Upper lobe of left lung (tissue), 6 donors: Measurements from ENCODE around the gene ACP7. TPM values are rescaled to one million over a fixed set of nuclear protein-coding genes. Genes with fewer than 3 reads are reported as not detected.

Source experiments
- ATAC-seq, 2 donors: fragments of 200-7000 bp; cut with Tn5 transposase; one replicate each; pipeline ENCODE4 v1.9.1; 2022; ENCODE audit warnings: mild to moderate bottlenecking in 2 of 2, moderate library complexity in 2 of 2; ENCODE audit not compliant: low FRiP score in 2 of 2
- DNase-seq, 2 donors: peaks; one replicate each; pipeline ENCODE4 v3.0.0-alpha.2; 2019 to 2020
- H3K27ac ChIP-seq, 4 donors: fragments of 200-600 bp; sonication (generic); one replicate each; pipeline ENCODE4 v1.5.1; 2016 to 2019
- H3K27me3 ChIP-seq, 4 donors: fragments of 200-600 bp; sonication (generic); one replicate each; pipeline ENCODE4 v1.5.1; 2017 to 2019
- H3K36me3 ChIP-seq, 4 donors: fragments of 200-600 bp; sonication (generic); one replicate each; pipeline ENCODE4 v1.5.1; 2016 to 2019
- H3K4me1 ChIP-seq, 4 donors: fragments of 200-600 bp; sonication (generic); one replicate each; pipeline ENCODE4 v1.5.1; 2018 to 2019
- H3K4me3 ChIP-seq, 4 donors: fragments of 200-600 bp; sonication (generic); one replicate each; pipeline ENCODE4 v1.5.1; 2017 to 2019; ENCODE audit warnings: mild to moderate bottlenecking in 2 of 4, moderate library complexity in 1 of 4
- H3K9me3 ChIP-seq, 4 donors: fragments of 200-600 bp; sonication (generic); one replicate each; pipeline ENCODE4 v1.5.1; 2018 to 2019
- EP300 ChIP-seq, 4 donors: sonication (generic); formaldehyde crosslinking; IDR thresholded peaks; one replicate each; pipeline ENCODE4 v1.5.1; 2017; ENCODE audit warnings: antibody characterized with exemption in 4 of 4, control low read depth in 2 of 4
- POLR2A ChIP-seq, 4 donors: fragments of 450-650 bp; IDR thresholded peaks; one replicate each; pipeline ENCODE4 v1.5.1; 2016 to 2017; ENCODE audit warnings: antibody characterized with exemption in 4 of 4, mild to moderate bottlenecking in 2 of 4
- POLR2AphosphoS5 ChIP-seq, 2 donors: sonication (generic); formaldehyde crosslinking; IDR thresholded peaks; one replicate each; pipeline ENCODE4 v1.5.1; 2017; ENCODE audit warnings: antibody characterized with exemption in 2 of 2
- WGBS, 2 donors: methylation state at CpG; one replicate each; pipeline ENCODE4 v1.1.5; 2017 to 2018; 5-methylcytosine and 5-hydroxymethylcytosine counted together
- total RNA-seq, 6 donors: library from RNA; depleted of rRNA in 4 of 6; stranded (reverse); fragments of >200 nt in 4 of 6; gene quantifications; one replicate each; pipeline versions ENCODE4 v1.1.0 to v1.2.1, GENCODE V29; 2016 to 2021
- TF ChIP-seq, protein P1 (sequence below), 6 experiments: fragments of 450-650 bp in 4 of 6; fragments of 200-600 bp in 2 of 6; sonication (generic) in 2 of 6; IDR thresholded peaks; one replicate each; pipeline ENCODE4 v1.5.1; 2016 to 2019; ENCODE audit warnings: antibody characterized with exemption in 6 of 6
- donor health status: DM: no; HTN: no; CAD: no; lungs with moderate emphysema.
- donor health status: DM: no; HTN: yes; CAD: no; lungs with severe emphysema.

ACP7 gene
- total RNA-seq, 6 donors from 2014 or later = not detected

DNA sequence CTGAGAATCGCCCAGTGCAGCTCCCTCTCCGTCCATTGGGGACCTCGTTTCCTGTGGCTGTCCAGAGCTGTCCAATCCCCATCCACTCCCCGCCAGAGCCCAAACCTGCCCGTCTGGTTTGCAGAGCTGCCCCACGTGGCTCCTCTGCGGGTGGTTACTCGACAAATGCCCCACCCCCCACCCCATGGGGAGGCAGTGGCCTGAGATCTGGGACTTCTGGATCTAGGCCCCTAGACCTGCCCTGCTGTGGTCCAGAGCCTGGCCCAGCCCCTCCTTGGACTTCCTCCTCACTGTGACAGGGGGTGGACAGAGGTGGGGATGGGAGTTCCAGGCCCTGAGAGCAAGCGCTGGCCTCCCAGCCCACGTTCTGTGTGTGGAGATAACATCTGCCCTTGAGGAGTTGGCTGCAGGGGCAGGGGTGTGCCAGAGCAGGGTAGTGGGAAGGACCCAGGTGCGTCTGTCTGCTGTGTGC, 70.5 kb downstream of the ACP7 start:
- Histone ChIP-seq H3K27ac (peak overlapping the region; percentile 2 to 65 (median 46)), H3K36me3 (peaks cover 0 to 4% (median 2%) of the 10 kb centered on the region in 4 donors), H3K4me1 (peaks cover 59 to 73% (median 59%) of the 10 kb centered on the region in 4 donors), H3K9me3 (no peaks in the 10 kb centered on the region), H3K27me3 (no peaks in the 10 kb centered on the region), H3K4me3 (no peak overlapping the region)
- ATAC-seq = peak; percentile 31 to 71
- 43 to 50% methylated on average over 3 to 11 of the region's 11 CpGs for WGBS, 2 donors
- TF ChIP-seq, protein P1, sequence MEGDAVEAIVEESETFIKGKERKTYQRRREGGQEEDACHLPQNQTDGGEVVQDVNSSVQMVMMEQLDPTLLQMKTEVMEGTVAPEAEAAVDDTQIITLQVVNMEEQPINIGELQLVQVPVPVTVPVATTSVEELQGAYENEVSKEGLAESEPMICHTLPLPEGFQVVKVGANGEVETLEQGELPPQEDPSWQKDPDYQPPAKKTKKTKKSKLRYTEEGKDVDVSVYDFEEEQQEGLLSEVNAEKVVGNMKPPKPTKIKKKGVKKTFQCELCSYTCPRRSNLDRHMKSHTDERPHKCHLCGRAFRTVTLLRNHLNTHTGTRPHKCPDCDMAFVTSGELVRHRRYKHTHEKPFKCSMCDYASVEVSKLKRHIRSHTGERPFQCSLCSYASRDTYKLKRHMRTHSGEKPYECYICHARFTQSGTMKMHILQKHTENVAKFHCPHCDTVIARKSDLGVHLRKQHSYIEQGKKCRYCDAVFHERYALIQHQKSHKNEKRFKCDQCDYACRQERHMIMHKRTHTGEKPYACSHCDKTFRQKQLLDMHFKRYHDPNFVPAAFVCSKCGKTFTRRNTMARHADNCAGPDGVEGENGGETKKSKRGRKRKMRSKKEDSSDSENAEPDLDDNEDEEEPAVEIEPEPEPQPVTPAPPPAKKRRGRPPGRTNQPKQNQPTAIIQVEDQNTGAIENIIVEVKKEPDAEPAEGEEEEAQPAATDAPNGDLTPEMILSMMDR (IDR thresholded peaks at IDR 0.05) = peak in 4 of 6 experiments; percentile 10 to 47 (median 16)
- TF ChIP-seq POLR2A (IDR thresholded peaks at IDR 0.05) = no peak
- no peak for TF ChIP-seq EP300 (IDR thresholded peaks at IDR 0.05)
- peak in 1 of 2 donors; percentile 85 for DNase-seq

DNA sequence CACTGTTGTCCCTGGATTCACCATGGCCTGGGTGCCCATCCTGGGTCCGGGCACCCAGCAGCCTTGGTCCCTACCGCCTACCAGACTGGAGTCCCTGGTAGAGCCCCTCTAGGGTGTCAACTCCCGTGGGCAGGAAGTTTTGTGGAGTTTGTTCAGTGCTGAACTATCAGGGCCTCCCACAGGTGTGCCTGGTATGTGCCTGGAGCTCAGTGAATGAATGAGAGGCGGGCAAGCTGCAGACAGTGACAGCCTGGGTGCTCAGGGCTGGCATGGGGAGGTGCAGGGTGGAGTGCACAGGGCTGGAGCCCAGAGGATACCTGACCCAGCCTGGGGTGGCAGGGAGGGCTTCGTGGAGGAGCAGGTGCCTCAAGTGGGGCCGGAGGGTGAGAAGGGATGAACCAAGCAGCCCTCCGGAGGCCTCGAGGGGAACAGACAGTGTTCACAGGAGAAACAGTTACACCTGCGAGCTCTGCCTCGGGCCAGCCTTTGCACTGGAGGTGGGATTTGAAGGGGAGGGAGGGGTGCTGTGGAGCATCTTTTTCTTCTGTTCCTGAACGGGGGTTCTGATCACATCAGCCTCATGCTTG, 71.0 kb downstream of the ACP7 start:
- WGBS, 2 donors = 77 to 89% methylated on average over 8 to 11 of the region's 11 CpGs
- peaks cover 62 to 78% (median 65%) of the 10 kb centered on the region in 4 donors for H3K4me1 ChIP-seq
- no peaks in the 10 kb centered on the region for H3K27me3 ChIP-seq
- peaks cover 0 to 4% (median 2%) of the 10 kb centered on the region in 4 donors for H3K36me3 ChIP-seq
- peak overlapping the region; percentile 31 to 65 (median 46) for H3K27ac ChIP-seq
- no peak overlapping the region for H3K4me3 ChIP-seq
- ATAC-seq = no peak
- no peaks in the 10 kb centered on the region for H3K9me3 ChIP-seq
- DNase-seq = no peak
- TF ChIP-seq, protein P1 (IDR thresholded peaks at IDR 0.05) = no peak
- TF ChIP-seq EP300 (IDR thresholded peaks at IDR 0.05) (no peak), POLR2AphosphoS5 (IDR thresholded peaks at IDR 0.05) (no peak), POLR2A (IDR thresholded peaks at IDR 0.05) (no peak)

DNA sequence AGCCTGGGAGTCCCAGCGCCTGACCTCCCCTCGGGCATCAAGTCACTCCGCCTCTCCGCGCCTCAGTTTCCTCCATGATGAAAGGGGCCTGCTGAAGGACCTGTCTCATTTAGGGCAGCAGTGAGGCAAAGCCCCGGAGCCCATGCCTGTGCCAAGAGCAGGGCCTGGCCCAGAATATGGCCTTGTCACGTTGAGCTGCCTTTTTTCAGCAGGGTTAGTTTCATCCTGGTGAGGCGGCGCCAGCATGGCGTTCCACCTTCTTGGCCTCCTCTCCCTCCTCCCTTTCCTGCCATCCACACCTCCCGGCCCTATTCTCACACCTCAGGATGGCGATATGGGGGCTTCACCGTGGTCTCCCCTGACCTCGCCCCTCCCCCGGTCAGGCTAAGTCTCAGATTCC, 71.6 kb downstream of the ACP7 start:
- Histone ChIP-seq H3K9me3 (no peaks in the 10 kb centered on the region), H3K4me1 (peaks cover 68 to 81% (median 70%) of the 10 kb centered on the region in 4 donors), H3K27me3 (no peaks in the 10 kb centered on the region), H3K27ac (peak overlapping the region in 3 of 4 donors; percentile 49 to 65 (median 58)), H3K4me3 (no peak overlapping the region), H3K36me3 (peaks cover 0 to 4% (median 2%) of the 10 kb centered on the region in 4 donors)
- WGBS, 2 donors = 81 to 90% methylated on average over 15 of the region's 15 CpGs
- DNase-seq = no peak
- TF ChIP-seq POLR2A (IDR thresholded peaks at IDR 0.05) = no peak
- no peak for TF ChIP-seq EP300 (IDR thresholded peaks at IDR 0.05)
- no peak for ATAC-seq

DNA sequence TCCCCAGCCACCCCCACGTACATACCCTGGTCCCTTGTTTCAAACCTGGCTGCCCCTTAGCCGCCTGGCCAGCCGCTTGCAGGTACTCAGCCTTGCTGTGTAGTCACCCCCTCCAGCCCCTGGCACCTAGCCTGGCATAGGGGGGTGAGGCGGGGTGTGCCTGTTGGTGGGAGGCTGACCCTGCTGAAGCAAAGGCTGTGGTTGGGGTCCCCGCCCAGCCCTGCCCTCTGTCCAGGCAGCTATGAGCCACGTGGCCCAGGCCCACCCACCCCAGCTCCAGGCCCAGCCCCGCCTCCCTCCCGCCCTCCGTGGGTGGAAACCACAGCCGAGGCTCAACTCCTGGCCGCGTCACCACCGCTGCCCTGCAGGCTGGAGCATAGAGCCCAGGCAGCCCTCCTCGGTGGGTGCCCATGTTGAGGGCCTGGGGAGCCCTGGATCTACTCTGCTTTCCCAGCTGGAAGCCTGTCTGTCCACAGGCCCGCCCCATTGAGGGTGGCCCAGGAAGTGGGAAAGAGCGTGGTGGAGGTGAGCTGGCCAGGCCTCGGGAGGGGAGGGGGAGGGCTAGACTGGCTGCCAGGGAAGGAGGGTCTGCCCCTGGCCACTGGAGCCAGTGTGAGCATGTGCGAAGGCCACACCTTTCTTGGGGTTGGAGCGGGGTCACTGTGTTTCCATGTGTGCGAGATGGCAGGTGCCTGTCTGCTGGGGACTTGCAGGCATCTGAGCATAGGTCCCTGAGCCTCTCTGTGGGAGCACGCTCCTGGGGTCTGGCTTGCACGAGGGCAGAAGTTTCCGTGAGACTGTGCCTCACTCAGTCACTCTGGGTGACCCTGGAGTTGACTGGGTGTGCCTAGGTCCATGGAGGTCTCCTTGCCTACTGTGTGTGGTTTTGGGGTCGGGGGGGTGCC, 72.4 kb downstream of the ACP7 start:
- WGBS, 2 donors = 45 to 53% methylated on average over 8 to 17 of the region's 24 CpGs
- no peaks in the 10 kb centered on the region for H3K9me3 ChIP-seq
- ATAC-seq (peak; percentile 12 to 39), DNase-seq (peak in 1 of 2 donors; percentile 33)
- H3K27me3 ChIP-seq = no peaks in the 10 kb centered on the region
- H3K27ac ChIP-seq = peak overlapping the region in 3 of 4 donors; percentile 49 to 65 (median 58)
- peaks cover 73 to 82% (median 78%) of the 10 kb centered on the region in 4 donors for H3K4me1 ChIP-seq
- H3K4me3 ChIP-seq = peak overlapping the region in 1 of 4 donors; percentile 20
- H3K36me3 ChIP-seq = peaks cover 0 to 4% (median 2%) of the 10 kb centered on the region in 4 donors
- TF ChIP-seq, protein P1 (IDR thresholded peaks at IDR 0.05) = no peak
- TF ChIP-seq EP300 (IDR thresholded peaks at IDR 0.05) (no peak), POLR2A (IDR thresholded peaks at IDR 0.05) (no peak)
